Upper lobe of right lung (tissue), 1 donor: ENCODE results near the gene CTSH. TPM values are rescaled to one million over a fixed set of nuclear protein-coding genes. Genes with fewer than 3 reads are reported as not detected.

Source experiments
- ATAC-seq: fragments of 200-7000 bp; cut with Tn5 transposase; one replicate; pipeline ENCODE4 v1.9.1; 2020; ENCODE audit warnings: mild to moderate bottlenecking, moderate library complexity
- DNase-seq: peaks from one replicate; pipeline ENCODE4 v3.0.0-alpha.2; 2020
- H3K27ac ChIP-seq: fragments of 200-600 bp; one replicate; pipeline ENCODE4 v1.8.0; 2022
- H3K27me3 ChIP-seq: fragments of 200-600 bp; one replicate; pipeline ENCODE4 v1.8.0; 2022; ENCODE audit warnings: mild to moderate bottlenecking
- H3K36me3 ChIP-seq: fragments of 200-600 bp; one replicate; pipeline ENCODE4 v1.8.0; 2022
- H3K4me1 ChIP-seq: fragments of 200-600 bp; one replicate; pipeline ENCODE4 v1.8.0; 2022
- H3K4me3 ChIP-seq: fragments of 200-600 bp; one replicate; pipeline ENCODE4 v1.8.0; 2022; ENCODE audit warnings: mild to moderate bottlenecking
- H3K9me3 ChIP-seq: fragments of 200-600 bp; one replicate; pipeline ENCODE4 v1.8.0; 2022
- intact Hi-C: fragments of 100-400 bp; cut with DNase I; formaldehyde crosslinking; loops from one replicate; pipeline ENCODE4 v1.11.0; 2022
- total RNA-seq: library from RNA; stranded (reverse); fragmentation: NEBNext Ultra II Directional; extraction: Animal tissue kit (Norgen Biotek cat#: 25700); gene quantifications from one replicate; pipeline ENCODE4 v1.2.1, GENCODE V29; 2021
- TF ChIP-seq, protein P1 (sequence below): fragments of 200-600 bp; IDR thresholded peaks from one replicate; pipeline ENCODE4 v1.8.0; 2022; ENCODE audit warnings: antibody characterized with exemption
- donor health status: DM: no; HTN: yes; CAD: no; lungs with severe emphysema.

CTSH gene
- total RNA-seq, 1 donor from 2014 or later, result 1,018 TPM

DNA sequence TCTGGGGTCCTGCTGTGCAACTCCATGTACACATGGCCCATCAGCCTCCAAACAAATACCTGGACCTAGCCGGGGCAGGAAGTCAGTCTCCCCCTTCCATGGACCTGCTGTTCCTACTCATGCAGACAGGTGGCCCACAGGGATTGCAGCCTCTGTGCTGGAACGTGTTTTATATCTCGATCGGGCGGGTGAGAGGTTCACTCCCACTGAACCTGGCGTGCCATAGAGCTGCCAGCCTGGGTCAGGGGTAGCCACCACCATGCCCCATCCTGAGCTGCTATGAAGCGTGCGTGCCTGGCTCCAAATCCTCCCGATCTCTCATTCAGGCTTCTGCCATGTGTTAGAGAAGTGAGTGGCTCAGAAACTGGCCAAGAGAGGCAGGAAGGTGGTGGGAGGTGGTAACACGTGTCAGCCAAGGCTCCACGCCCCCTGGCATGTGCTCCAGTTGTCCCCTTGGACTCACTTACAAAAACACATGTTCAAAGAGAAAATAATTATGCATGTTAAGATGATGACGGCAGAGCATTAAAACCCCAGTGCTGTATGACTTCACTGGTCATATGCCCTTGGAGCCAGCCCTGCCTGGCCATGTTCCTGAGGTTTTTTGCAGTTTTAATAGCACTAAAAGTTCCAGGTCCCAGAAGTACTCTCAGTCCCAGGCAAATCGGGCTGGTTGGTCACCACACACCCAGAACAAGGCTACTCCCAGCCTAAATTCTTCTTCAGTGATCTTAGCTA lies 30.6 kb downstream of the CTSH start:
- TF ChIP-seq, protein P1, sequence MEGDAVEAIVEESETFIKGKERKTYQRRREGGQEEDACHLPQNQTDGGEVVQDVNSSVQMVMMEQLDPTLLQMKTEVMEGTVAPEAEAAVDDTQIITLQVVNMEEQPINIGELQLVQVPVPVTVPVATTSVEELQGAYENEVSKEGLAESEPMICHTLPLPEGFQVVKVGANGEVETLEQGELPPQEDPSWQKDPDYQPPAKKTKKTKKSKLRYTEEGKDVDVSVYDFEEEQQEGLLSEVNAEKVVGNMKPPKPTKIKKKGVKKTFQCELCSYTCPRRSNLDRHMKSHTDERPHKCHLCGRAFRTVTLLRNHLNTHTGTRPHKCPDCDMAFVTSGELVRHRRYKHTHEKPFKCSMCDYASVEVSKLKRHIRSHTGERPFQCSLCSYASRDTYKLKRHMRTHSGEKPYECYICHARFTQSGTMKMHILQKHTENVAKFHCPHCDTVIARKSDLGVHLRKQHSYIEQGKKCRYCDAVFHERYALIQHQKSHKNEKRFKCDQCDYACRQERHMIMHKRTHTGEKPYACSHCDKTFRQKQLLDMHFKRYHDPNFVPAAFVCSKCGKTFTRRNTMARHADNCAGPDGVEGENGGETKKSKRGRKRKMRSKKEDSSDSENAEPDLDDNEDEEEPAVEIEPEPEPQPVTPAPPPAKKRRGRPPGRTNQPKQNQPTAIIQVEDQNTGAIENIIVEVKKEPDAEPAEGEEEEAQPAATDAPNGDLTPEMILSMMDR, result peak; percentile 46
- DNase-seq (no peak), ATAC-seq (peak; percentile 48)
- intact Hi-C loops, result no loop called here
- Histone ChIP-seq H3K27me3 (no peaks in the 10 kb centered on the region), H3K27ac (no peak overlapping the region), H3K9me3 (no peaks in the 10 kb centered on the region), H3K4me1 (peaks cover 35% of the 10 kb centered on the region), H3K36me3 (peaks cover 73% of the 10 kb centered on the region), H3K4me3 (no peak overlapping the region)

DNA sequence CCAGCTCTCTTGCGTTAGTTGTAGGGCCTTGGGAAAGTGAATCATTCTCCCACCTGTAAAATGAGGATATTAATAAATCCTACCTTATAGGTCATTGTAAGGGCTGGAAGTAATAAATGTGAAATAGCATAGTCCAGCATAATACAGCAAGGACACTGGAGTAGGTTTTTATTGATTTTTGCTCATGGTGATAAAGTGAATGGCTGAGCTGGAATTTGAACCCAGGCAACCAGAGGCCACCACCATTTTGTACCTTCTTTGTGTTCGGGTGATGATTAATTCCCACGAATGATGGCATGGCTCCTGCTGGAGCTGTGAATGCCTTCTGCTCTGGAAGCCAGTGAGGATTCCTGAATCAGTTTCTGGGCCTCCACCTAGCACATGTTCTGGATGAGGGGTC lies 31.8 kb downstream of the CTSH start:
- H3K27ac ChIP-seq, result no peak overlapping the region
- DNase-seq, result no peak
- H3K9me3 ChIP-seq, result no peaks in the 10 kb centered on the region
- no peak for ATAC-seq
- H3K4me3 ChIP-seq, result no peak overlapping the region
- peaks cover 35% of the 10 kb centered on the region for H3K4me1 ChIP-seq
- H3K27me3 ChIP-seq, result no peaks in the 10 kb centered on the region
- TF ChIP-seq, protein P1, result no peak
- H3K36me3 ChIP-seq, result peaks cover 71% of the 10 kb centered on the region
- intact Hi-C loops, result no loop called here

DNA sequence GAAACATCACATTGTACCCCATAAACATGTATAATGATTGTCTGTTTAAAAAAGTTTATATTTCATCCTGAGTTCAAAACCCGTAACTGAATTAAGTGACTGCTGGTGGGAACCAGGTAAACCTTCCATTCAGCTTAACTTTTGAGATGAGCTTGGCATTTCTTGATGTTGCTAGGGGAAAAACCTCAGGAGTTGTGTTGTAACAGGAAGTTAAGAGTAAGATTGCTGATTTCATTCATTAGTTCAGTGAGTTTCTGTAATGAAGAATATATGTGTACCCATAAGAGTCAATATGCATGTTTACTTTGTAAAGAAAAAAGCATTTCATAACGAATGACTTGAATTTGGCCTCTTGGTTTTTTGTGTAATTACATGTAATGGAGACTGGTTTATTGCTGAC lies 32.5 kb downstream of the CTSH start:
- Histone ChIP-seq H3K4me1 (peaks cover 29% of the 10 kb centered on the region), H3K4me3 (no peak overlapping the region), H3K27me3 (no peaks in the 10 kb centered on the region), H3K9me3 (no peaks in the 10 kb centered on the region), H3K27ac (no peak overlapping the region), H3K36me3 (peaks cover 78% of the 10 kb centered on the region)
- ATAC-seq (no peak), DNase-seq (no peak)
- TF ChIP-seq, protein P1, result no peak
- intact Hi-C loops, result no loop called here

DNA sequence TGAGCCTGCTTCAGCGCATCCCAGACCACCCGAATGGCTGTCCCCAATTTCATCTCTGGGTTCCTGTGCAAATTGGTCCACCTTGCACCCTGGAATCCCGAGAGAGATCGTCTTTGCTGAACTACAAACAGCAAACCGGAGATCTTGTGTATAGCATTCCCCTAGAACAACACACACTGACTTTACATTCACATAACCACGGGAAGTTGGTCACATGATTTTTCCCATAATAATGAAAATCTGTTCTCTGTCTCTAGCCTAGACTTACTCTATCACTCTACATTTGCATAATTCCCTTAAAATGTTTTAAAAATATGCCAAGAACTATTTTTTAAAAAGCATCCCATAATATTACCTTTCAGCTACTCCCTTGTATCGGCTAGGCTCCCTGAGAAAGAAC lies 34.6 kb downstream of the CTSH start:
- Histone ChIP-seq H3K4me3 (no peak overlapping the region), H3K36me3 (peaks cover 93% of the 10 kb centered on the region), H3K4me1 (peaks cover 33% of the 10 kb centered on the region), H3K27ac (no peak overlapping the region), H3K27me3 (no peaks in the 10 kb centered on the region), H3K9me3 (no peaks in the 10 kb centered on the region)
- DNase-seq (no peak), ATAC-seq (no peak)
- TF ChIP-seq, protein P1, result no peak
- intact Hi-C loops, result no loop called here

DNA sequence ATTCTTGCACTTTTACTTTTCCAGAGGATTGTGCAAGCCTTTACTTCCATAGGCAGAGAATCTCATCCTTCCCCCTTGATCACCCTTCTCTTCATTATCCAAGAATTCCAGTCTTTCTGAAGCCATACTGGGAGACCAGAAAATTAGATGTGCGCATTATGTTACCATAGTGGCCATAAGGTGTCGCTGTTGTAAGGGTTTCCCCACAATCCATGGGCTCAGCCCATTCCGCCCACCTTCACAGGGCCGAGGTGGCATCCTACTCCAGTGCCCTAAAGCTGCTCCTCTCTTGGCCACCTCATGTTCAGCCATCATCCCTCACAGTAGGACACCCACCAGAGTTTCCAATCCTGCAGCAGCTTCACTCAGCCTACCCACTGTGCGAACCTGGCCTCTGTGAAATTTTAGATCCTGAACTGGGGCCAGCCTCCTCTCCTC lies 35.0 kb downstream of the CTSH start:
- Histone ChIP-seq H3K9me3 (no peaks in the 10 kb centered on the region), H3K4me1 (peaks cover 28% of the 10 kb centered on the region), H3K36me3 (peaks cover 93% of the 10 kb centered on the region), H3K27me3 (no peaks in the 10 kb centered on the region), H3K27ac (no peak overlapping the region), H3K4me3 (no peak overlapping the region)
- intact Hi-C loops, result no loop called here
- ATAC-seq (peak; percentile 82), DNase-seq (no peak)
- TF ChIP-seq, protein P1, result peak; percentile 60
